Liver (tissue), 9 donors: ENCODE data around the gene ZIC1. TPM values are rescaled to one million over a fixed set of nuclear protein-coding genes. Genes with fewer than 3 reads are reported as not detected.

Experiments used
- DNase-seq: peaks from one replicate; pipeline ENCODE4 v3.0.0-alpha.2; 2017; ENCODE audit warnings: low spot score
- H3K27ac ChIP-seq, 2 donors: one replicate each; pipeline ENCODE4 v1.7.0; 2013; ENCODE audit warnings: inconsistent platforms in 2 of 2, low read length in 2 of 2, control low read depth in 1 of 2, low read depth in 1 of 2, mild to moderate bottlenecking in 1 of 2
- H3K27me3 ChIP-seq, 4 donors: one replicate each; pipeline versions ENCODE4 v1.6.1 to v1.7.0; 2013; ENCODE audit warnings: low read length in 3 of 4, inconsistent platforms in 1 of 4, mild to moderate bottlenecking in 1 of 4, moderate library complexity in 1 of 4; ENCODE audit not compliant: control insufficient read depth in 4 of 4, insufficient read depth in 4 of 4
- H3K36me3 ChIP-seq, 4 donors: one replicate each; pipeline versions ENCODE4 v1.6.1 to v1.7.0; 2013; ENCODE audit warnings: low read length in 3 of 4, mild to moderate bottlenecking in 3 of 4, low read depth in 1 of 4, moderate library complexity in 1 of 4; ENCODE audit not compliant: control insufficient read depth in 4 of 4, insufficient read depth in 3 of 4
- H3K4me1 ChIP-seq, 4 donors: one replicate each; pipeline versions ENCODE4 v1.6.1 to v1.7.0; 2013; ENCODE audit warnings: low read length in 3 of 4, mild to moderate bottlenecking in 3 of 4, moderate library complexity in 1 of 4; ENCODE audit not compliant: control insufficient read depth in 4 of 4, insufficient read depth in 4 of 4
- H3K4me3 ChIP-seq, 3 donors: one replicate each; pipeline versions ENCODE4 v1.6.1 to v1.7.0; 2013; ENCODE audit warnings: low read length in 3 of 3, control low read depth in 1 of 3, low read depth in 1 of 3, mild to moderate bottlenecking in 1 of 3
- H3K9ac ChIP-seq, 2 donors: one replicate each; pipeline ENCODE4 v1.7.0; 2013; ENCODE audit warnings: low read length in 2 of 2, mild to moderate bottlenecking in 2 of 2, moderate library complexity in 2 of 2, control low read depth in 1 of 2, low read depth in 1 of 2
- H3K9me3 ChIP-seq, 4 donors: one replicate each; pipeline versions ENCODE4 v1.6.1 to v1.7.0; 2013; ENCODE audit warnings: low read length in 3 of 4; ENCODE audit not compliant: control insufficient read depth in 4 of 4
- ATF3 ChIP-seq: IDR thresholded peaks from 2 replicates; pipeline ENCODE4 v1.6.1; 2016; ENCODE audit warnings: antibody characterized with exemption
- FOXA1 ChIP-seq: IDR thresholded peaks from 2 replicates; pipeline ENCODE4 v1.6.1; 2016; ENCODE audit warnings: antibody characterized with exemption
- GABPA ChIP-seq, 2 donors: IDR thresholded peaks in 1 of 2; conservative IDR thresholded peaks in 1 of 2; 2 replicates each; pipeline ENCODE4 v1.6.1; 2016; ENCODE audit warnings: antibody characterized with exemption in 2 of 2, mild to moderate bottlenecking in 1 of 2, moderate library complexity in 1 of 2
- HNF4G ChIP-seq: IDR thresholded peaks from 2 replicates; pipeline ENCODE4 v1.6.1; 2016; ENCODE audit warnings: antibody characterized with exemption
- JUND ChIP-seq, 2 donors: IDR thresholded peaks; 2 replicates each; pipeline ENCODE4 v1.6.1; 2016; ENCODE audit warnings: antibody characterized with exemption in 2 of 2
- NR2F2 ChIP-seq: IDR thresholded peaks from 2 replicates; pipeline ENCODE4 v1.6.1; 2016; ENCODE audit warnings: antibody characterized with exemption
- REST ChIP-seq: IDR thresholded peaks from 2 replicates; pipeline ENCODE4 v1.6.1; 2016; ENCODE audit warnings: antibody characterized with exemption, mild to moderate bottlenecking
- RXRA ChIP-seq, 2 donors: IDR thresholded peaks; 2 replicates each; pipeline ENCODE4 v1.6.1; 2017 to 2018; ENCODE audit warnings: antibody characterized with exemption in 2 of 2, mild to moderate bottlenecking in 1 of 2
- ZBTB33 ChIP-seq: IDR thresholded peaks from 2 replicates; pipeline ENCODE4 v1.6.1; 2016; ENCODE audit warnings: antibody characterized with exemption
- WGBS: extraction: QIAGEN DNeasy Blood & Tissue Kit; methylation state at CpG from one replicate; pipeline ENCODE4 v1.1.7; 2013; 5-methylcytosine and 5-hydroxymethylcytosine counted together
- polyA plus RNA-seq, 2 donors: library from polyadenylated mRNA; stranded (reverse) in 1 of 2; unstranded in 1 of 2; fragments of 200-250 nt in 1 of 2; fragments of >200 nt in 1 of 2; fragmentation: Nextera tagmentation in 1 of 2; extraction: Ambion mirVana in 1 of 2; gene quantifications; one replicate each; pipeline versions ENCODE4 v1.2.1 to v1.2.3, GENCODE V29; 2013 to 2015
- total RNA-seq, 2 donors: library from RNA; depleted of rRNA; stranded (reverse); fragments of >200 nt; gene quantifications; one replicate each; pipeline ENCODE4 v1.2.3, GENCODE V29; 2014
- donor health status: healthy.
- donor health status: healthy.
- donor health status: healthy.
- donor health status: healthy.
- donor health status: healthy.

Gene ZIC1
- total and polyA plus RNA-seq, 4 donors = 4.4 TPM; not detected in 3

- Histone ChIP-seq H3K36me3 (no peaks in the 10 kb centered on the region), H3K9me3 (peaks cover 0 to 4% (median 0%) of the 10 kb centered on the region in 4 donors), H3K4me3 (no peak overlapping the region), H3K4me1 (no peaks in the 10 kb centered on the region), H3K27me3 (peaks cover 7 to 36% (median 26%) of the 10 kb centered on the region in 4 donors), H3K27ac (no peak overlapping the region), H3K9ac (no peak overlapping the region)
- WGBS = 10% methylated on average over 19 of the region's 19 CpGs
- TF ChIP-seq RXRA (IDR thresholded peaks at IDR 0.05) = no peak
- TF ChIP-seq GABPA (IDR thresholded peaks at IDR 0.05 in 1 of 2, conservative IDR thresholded peaks at IDR 0.05 in 1 of 2) = no peak
- TF ChIP-seq NR2F2 = no peak
- TF ChIP-seq FOXA1 = no peak
- no peak for DNase-seq
Measured at GRCh38 chr3:147370349-147370748, 38.8 kb upstream of the ZIC1 start.

- no peaks in the 10 kb centered on the region for H3K4me1 ChIP-seq
- H3K36me3 ChIP-seq = no peaks in the 10 kb centered on the region
- H3K9me3 ChIP-seq = peaks cover 0 to 4% (median 0%) of the 10 kb centered on the region in 4 donors
- no peak for DNase-seq
- no peak overlapping the region for H3K4me3 ChIP-seq
- TF ChIP-seq ZBTB33 (no peak), NR2F2 (no peak)
- no peak overlapping the region for H3K9ac ChIP-seq
- H3K27ac ChIP-seq = no peak overlapping the region
- peaks cover 7 to 38% (median 26%) of the 10 kb centered on the region in 4 donors for H3K27me3 ChIP-seq
- WGBS = 5% methylated on average over 12 of the region's 12 CpGs
Measured at GRCh38 chr3:147371140-147371539, 38.0 kb upstream of the ZIC1 start.

GRCh38 chr3:147371771-147372340, 37.3 kb upstream of the ZIC1 start:
- Histone ChIP-seq H3K4me3 (no peak overlapping the region), H3K27ac (no peak overlapping the region), H3K36me3 (no peaks in the 10 kb centered on the region), H3K27me3 (peaks cover 7 to 38% (median 26%) of the 10 kb centered on the region in 4 donors), H3K4me1 (no peaks in the 10 kb centered on the region), H3K9me3 (peaks cover 0 to 4% (median 0%) of the 10 kb centered on the region in 4 donors), H3K9ac (no peak overlapping the region)
- DNase-seq = no peak
- TF ChIP-seq JUND (IDR thresholded peaks at IDR 0.05) (no peak), NR2F2 (no peak), HNF4G (no peak), RXRA (IDR thresholded peaks at IDR 0.05) (no peak), GABPA (IDR thresholded peaks at IDR 0.05 in 1 of 2, conservative IDR thresholded peaks at IDR 0.05 in 1 of 2) (no peak), ZBTB33 (no peak), ATF3 (no peak), REST (no peak)
- 9% methylated on average over 7 of the region's 7 CpGs for WGBS
